HG02938 (cell line): ENCODE data around the gene COG5.

Experiments used
- ATAC-seq: cut with Tn5 transposase; IDR thresholded peaks from one replicate; pipeline ENCODE4 v1.9.1; 2021; ENCODE audit warnings: mild to moderate bottlenecking, moderate library complexity; ENCODE audit not compliant: unreplicated experiment

Gene COG5

GRCh38 chr7:107201795-107202450 lies 361.8 kb downstream of the COG5 start:
- no peak for ATAC-seq

DNA sequence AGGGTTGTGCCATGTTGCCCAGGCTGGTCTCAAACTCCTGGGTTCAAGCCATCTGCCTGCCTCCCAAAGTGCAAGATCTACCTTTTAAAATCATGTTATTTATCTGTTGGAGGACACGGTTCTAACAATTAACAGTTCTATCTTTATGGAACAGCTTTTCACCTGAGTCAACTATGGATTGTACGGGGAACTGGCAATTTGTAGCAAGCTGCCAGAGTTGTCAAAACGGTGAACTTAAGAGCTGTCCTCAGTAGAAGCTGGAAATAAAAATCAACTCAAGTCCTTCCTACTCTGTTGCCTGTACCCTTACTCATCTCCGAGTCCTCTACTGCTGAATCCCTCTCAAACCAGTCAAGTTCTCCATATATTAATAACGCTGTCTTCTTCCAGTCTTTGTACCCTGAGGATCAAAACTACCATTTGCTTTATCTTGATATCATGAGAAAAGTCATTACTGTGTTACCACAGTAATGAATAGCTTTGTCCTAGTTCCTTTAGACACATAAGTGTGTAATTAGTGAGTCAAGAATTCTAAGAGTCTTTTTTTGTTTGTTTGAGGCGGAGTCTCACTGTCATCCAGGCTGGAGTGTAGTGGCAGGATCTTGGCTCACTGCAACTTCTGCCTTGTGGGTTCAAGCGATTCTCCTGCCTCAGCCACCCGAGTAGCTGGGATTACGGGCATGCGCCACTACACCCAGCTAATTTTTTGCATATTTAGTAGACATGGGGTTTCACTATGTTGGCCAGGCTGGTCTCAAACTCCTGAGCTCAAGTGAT lies 366.7 kb downstream of the COG5 start:
- ATAC-seq, result no peak

DNA sequence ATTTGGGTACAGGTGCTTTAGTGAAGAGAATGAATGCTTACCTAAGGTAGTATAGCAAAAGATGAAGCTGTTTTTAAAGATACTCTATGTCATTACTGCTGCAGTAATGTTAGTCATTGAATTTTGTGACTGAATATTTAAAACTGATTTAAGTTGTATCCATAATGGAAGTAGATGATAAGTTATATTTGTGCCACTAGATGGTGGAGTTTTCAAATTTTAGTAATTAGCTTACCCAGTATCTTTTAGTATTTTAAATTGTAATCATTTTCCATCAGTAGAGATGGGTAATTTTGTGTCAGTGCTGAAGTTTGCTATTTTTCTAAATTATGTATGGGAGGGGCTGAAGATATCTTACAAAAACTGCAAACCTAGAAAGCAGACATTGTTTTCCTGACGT lies 369.7 kb downstream of the COG5 start:
- no peak for ATAC-seq

DNA sequence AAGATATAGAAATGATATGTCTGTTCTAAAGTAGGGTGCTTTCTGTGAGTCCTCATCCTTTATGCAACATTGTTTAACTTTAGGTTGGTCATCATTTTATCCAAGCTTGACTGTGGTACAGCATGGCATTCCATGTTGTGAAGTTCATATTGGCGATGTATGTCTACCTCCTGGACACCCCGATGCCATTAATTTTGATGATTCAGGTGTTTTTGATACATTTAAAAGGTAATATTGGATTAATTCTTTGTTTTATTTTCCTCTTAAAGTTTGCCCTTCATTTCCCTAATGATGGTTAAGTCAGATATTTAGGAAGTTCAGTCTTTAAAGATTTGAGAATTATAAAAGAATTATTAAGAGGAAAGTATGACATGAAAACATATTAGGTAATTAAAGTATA lies 373.6 kb downstream of the COG5 start:
- no peak for ATAC-seq

GRCh38 chr7:107187774-107188173 lies 375.9 kb downstream of the COG5 start:
- no peak for ATAC-seq

DNA sequence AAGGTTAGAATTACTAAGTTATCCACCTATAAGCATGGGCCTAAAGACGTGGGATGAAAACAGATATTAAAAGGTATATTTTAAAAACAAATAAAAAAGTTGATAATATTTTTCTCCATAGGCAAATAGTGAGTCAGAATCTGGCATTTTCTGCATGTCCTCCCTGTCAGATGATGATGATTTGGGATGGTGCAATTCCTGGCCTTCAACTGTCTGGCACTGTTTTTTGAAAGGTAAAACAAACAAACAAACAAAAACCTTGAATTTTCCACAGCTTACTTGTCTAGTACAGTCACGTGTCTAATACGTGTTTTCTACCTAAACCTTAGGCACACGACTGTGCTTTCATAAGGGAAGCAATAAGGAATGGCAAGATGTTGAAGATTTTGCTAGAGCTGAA lies 377.5 kb downstream of the COG5 start:
- no peak for ATAC-seq

GRCh38 chr7:107185716-107186115 lies 378.0 kb downstream of the COG5 start:
- no peak for ATAC-seq

DNA sequence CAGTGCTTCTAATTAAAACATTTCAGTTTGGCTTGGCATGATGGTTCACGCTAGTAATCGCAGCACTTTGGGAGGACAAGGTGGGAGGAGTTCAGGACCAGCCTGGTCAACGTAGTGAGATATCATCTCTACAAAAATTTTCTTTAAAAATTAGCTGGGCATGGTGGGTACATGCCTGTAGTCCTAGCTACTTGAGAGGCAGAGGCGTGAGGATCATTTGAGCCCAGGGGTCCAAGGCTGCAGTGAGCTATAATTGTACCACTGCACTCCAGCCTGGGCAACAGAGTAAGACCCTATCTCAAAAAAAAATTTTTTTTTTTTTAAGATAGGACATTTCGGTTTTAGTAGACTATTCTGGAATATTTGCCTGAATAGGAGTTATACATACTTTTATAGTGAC lies 382.5 kb downstream of the COG5 start:
- ATAC-seq, result no peak

DNA sequence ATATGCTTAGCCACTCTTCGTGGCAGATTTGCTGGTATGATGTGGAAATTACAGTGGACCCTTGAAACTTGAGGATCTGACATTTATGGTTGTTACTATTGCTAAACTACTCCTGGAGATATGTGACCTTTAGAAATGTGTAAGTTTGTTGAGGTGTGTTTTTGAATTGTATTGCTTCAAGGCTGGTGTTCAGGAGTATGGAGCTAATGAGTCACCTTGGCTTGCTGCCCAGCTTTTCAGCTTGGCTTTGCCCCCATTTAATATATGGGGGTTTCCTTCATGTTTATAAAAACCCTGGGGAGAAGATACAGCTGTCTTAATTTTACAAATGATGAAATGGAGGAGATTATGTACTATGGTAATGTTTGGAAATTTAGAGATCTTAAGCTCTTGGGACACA lies 383.3 kb downstream of the COG5 start:
- ATAC-seq, result no peak

GRCh38 chr7:107179326-107180164 lies 384.2 kb downstream of the COG5 start:
- no peak for ATAC-seq

GRCh38 chr7:107173691-107174406 lies 389.9 kb downstream of the COG5 start:
- ATAC-seq, result peak; percentile 50

GRCh38 chr7:107173191-107173590 lies 390.5 kb downstream of the COG5 start:
- no peak for ATAC-seq

GRCh38 chr7:107172276-107173032 lies 391.3 kb downstream of the COG5 start:
- ATAC-seq, result no peak

- ATAC-seq, result no peak
These were observed 392.2 kb downstream of the COG5 start for GRCh38 chr7:107171496-107171895.

DNA sequence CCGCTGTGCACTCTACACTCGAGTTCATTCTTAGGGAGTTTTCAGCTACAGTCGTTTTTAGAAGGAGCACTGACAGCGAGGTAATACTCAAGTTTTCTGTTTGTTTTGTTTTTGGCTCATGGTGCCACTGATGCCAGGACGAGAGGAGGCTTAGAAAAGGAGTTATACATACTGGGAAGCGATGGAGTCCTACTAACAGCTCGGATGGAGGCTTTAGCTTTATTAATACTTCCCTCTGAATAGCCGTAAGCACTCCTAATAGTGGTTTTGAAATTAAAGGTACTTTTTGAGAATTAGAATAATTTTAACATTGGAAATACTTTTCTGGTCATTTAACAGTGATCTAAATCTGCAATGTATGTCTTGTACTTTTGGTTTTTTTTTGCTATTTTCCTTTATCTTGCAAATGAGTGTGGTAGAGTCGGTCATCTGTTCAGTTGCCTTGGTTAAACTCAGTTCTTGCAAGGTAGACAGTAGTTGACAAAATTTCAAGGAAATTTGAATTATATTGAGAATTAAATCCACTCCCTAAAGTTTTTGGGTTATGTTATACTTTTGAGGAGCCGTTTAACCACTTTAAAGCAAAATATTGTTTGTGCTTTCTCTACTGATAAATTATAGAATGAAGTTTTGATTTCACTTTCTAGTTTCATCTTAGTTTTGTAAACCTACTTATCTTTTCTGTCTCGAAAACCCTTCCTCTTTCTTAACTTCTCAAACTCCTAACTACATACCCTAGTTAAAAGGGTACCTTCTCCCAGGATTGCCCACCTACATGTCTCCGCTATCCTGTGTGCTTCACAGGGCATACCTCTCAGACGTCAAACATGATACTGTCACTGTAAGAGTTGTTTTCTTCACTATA lies 393.4 kb downstream of the COG5 start:
- no peak for ATAC-seq

GRCh38 chr7:107169120-107170050 lies 394.3 kb downstream of the COG5 start:
- peak; percentile 18 for ATAC-seq

GRCh38 chr7:107168233-107169119 lies 395.2 kb downstream of the COG5 start, which contains the start of gene HBP1:
Gene HBP1 (plus strand): TSS chr7:107169003. CDS start chr7:107179894, 10,891 bp downstream.
- peak; percentile 90 for ATAC-seq
